DND-41 (cell line): ENCODE data around the gene SLC6A16.

Experiments
- EZH2 ChIP-seq: IDR thresholded peaks from 3 replicates; pipeline ENCODE4 v1.6.1; 2012; ENCODE audit warnings: borderline replicate concordance, low read depth, mild to moderate bottlenecking, moderate library complexity, low read length, inconsistent platforms; ENCODE audit not compliant: severe bottlenecking
- TF ChIP-seq, protein P1 (sequence below): IDR thresholded peaks from 2 replicates; pipeline ENCODE4 v1.5.1; 2012; ENCODE audit warnings: borderline replicate concordance, low read length, moderate library complexity, mild to moderate bottlenecking; ENCODE audit not compliant: poor library complexity, severe bottlenecking; ENCODE audit errors: extremely low read depth

GRCh38 chr19:49336482-49337266 lies 11.7 kb upstream of the SLC6A16 start:
- TF ChIP-seq, protein P1, sequence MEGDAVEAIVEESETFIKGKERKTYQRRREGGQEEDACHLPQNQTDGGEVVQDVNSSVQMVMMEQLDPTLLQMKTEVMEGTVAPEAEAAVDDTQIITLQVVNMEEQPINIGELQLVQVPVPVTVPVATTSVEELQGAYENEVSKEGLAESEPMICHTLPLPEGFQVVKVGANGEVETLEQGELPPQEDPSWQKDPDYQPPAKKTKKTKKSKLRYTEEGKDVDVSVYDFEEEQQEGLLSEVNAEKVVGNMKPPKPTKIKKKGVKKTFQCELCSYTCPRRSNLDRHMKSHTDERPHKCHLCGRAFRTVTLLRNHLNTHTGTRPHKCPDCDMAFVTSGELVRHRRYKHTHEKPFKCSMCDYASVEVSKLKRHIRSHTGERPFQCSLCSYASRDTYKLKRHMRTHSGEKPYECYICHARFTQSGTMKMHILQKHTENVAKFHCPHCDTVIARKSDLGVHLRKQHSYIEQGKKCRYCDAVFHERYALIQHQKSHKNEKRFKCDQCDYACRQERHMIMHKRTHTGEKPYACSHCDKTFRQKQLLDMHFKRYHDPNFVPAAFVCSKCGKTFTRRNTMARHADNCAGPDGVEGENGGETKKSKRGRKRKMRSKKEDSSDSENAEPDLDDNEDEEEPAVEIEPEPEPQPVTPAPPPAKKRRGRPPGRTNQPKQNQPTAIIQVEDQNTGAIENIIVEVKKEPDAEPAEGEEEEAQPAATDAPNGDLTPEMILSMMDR: no peak
- no peak for TF ChIP-seq EZH2
